K562 treated with DMSO at 1 percent for 4 hours (cell line): ENCODE results near the gene CCT8. TPM values are rescaled to one million over a fixed set of nuclear protein-coding genes. Genes with fewer than 3 reads are reported as not detected.

Experiments used
- total RNA-seq: library from RNA; unstranded; fragments of 300-600 nt; gene quantifications from 2 replicates; pipeline ENCODE4 v1.2.3, GENCODE V29; 2022; ENCODE audit not compliant: insufficient read depth

CCT8 gene, protein sequence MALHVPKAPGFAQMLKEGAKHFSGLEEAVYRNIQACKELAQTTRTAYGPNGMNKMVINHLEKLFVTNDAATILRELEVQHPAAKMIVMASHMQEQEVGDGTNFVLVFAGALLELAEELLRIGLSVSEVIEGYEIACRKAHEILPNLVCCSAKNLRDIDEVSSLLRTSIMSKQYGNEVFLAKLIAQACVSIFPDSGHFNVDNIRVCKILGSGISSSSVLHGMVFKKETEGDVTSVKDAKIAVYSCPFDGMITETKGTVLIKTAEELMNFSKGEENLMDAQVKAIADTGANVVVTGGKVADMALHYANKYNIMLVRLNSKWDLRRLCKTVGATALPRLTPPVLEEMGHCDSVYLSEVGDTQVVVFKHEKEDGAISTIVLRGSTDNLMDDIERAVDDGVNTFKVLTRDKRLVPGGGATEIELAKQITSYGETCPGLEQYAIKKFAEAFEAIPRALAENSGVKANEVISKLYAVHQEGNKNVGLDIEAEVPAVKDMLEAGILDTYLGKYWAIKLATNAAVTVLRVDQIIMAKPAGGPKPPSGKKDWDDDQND
- 328 and 333 TPM in 2 replicates for total RNA-seq

DNA sequence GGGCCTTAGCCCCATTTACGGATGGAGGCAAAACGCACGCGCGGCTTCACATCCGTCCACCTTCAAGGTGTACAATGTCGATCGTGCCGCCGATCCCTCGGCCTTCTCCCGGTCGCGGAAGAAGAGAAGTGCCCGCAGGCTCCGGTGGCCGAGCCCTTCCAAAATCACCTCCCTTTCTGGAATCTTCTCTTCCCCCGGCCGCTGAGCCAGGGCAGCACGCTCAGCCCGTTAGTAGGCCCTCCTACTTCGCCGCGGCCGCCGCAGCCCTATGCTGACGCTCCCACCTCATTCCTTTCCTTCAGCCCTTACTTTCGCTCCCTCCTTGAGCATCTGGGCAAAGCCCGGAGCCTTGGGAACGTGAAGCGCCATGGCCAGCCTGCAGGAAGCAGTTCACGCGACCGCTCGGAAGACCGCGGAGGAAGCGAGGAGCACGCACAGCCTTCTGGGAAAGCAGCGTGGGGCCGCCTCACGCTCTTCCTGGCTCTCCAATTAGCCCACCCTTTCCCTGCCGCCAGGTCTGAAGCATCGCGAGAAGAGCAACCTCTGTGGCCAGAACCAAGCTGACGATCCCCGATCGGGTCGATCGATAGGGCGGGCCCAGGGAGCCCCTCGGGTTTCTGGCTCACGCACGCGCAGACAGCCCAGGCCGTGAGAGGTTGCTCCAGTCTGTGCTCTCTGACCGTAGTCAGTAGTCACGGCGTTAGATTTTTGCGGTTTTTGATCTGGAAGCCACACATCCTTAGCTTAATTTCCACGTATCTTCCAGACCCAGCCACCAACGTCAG lies at the start of gene CCT8:
Gene CCT8 (minus strand): TSS at position 427 of the 785 bp plus-strand sequence. CDS start 58 bp downstream, at position 369.

DNA sequence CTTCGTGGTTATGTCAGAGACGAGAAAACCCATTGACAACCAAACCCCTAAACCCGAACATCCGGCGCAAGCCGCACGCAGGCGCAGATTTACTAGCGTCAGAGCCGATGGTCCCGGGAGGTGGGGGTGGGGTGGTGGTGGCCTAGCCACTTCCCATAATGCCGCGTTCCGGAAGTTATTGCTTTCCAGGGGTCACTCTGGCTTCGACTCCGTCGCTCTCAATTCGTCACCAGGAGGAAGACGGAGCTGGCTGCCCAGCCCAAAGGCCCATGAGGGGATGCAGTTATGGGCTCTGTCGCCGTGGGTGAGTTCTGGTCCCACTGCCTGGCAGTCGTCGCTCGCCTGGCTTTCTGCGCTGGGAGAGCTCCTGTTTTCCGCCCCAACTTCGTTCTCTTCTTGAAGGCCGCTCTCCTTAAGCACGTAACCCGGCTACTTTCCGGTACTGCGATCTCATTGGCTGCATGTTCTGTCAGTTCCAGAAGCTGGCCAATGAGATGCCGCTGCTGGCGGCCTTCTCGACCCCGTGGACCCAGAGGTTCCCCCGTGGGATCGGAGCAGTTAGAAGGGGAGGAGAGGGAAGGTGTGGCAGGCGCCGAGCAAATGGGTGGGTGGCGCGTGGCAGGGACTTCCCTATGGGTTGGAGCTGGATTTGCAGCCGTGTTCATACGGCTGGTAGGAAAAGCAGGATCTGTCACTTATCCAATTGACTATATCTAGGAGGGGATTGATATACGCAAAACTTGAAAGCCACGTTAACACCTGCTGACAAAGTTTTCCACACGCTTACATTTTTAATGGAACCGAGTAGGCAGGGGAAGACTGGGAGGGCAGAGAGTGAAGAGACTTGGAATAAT lies 48.7 kb downstream of the CCT8 start, which contains the start of gene USP16:
Gene USP16 (plus strand): TSS at position 195 of the 854 bp plus-strand sequence. CDS start 3,246 bp downstream, outside the sequence.

Other genes with a start within 250 kb of the CCT8 start
- gene LTN1, start 80.8 kb downstream of the CCT8 start, total RNA-seq = 12.0 and 12.4 TPM in 2 replicates
- gene RWDD2B, start 54.3 kb downstream of the CCT8 start, total RNA-seq = 5.4 and 5.7 TPM in 2 replicates
- gene USP16, start 49.0 kb downstream of the CCT8 start, total RNA-seq = 26.0 and 30.2 TPM in 2 replicates
- gene MAP3K7CL, start 57.0 kb upstream of the CCT8 start, total RNA-seq = not detected in 2 replicates
- gene BACH1, start 225.3 kb upstream of the CCT8 start, total RNA-seq = 25.7 and 30.8 TPM in 2 replicates